Neural progenitor cell (in vitro differentiated cells): ENCODE measurements around the gene AIF1.

Experiments
- CTCF ChIP-seq: fragments of 200-600 bp; sonication (generic); IDR thresholded peaks from 2 replicates; pipeline ENCODE4 v1.5.1; 2017; ENCODE audit warnings: antibody characterized with exemption, mild to moderate bottlenecking
- EZH2 ChIP-seq: fragments of 200-600 bp; sonication (generic); IDR thresholded peaks from 2 replicates; pipeline ENCODE4 v1.6.1; 2017; ENCODE audit warnings: antibody characterized with exemption, mild to moderate bottlenecking, moderate library complexity

GRCh38 chr6:31660381-31661261 is 45.6 kb downstream of the AIF1 start, which contains the start of gene C6orf47:
- TF ChIP-seq CTCF (no peak), EZH2 (no peak)
